GM21423 (cell line): ENCODE data around the gene TMEM273.

Source experiments
- ATAC-seq: cut with Tn5 transposase; IDR thresholded peaks from one replicate; pipeline ENCODE4 v1.9.1; 2021; ENCODE audit warnings: mild to moderate bottlenecking, moderate library complexity; ENCODE audit not compliant: unreplicated experiment

The TMEM273 gene

GRCh38 chr10:49187950-49188761, at the start of gene TMEM273:
TSS of gene TMEM273 (minus strand) at chr10:49188391. CDS start at chr10:49188336, 55 bp downstream.
- peak; percentile 72 for ATAC-seq

- ATAC-seq, result no peak
These were observed 49.8 kb upstream of the TMEM273 start for GRCh38 chr10:49237985-49238384.

- ATAC-seq, result no peak
These were observed 47.2 kb upstream of the TMEM273 start for GRCh38 chr10:49235392-49235791.

- ATAC-seq, result no peak
These were observed 43.1 kb upstream of the TMEM273 start for GRCh38 chr10:49231086-49231820.

GRCh38 chr10:49230004-49230403, 41.8 kb upstream of the TMEM273 start:
- ATAC-seq, result no peak

GRCh38 chr10:49228677-49229076, 40.5 kb upstream of the TMEM273 start:
- no peak for ATAC-seq

- ATAC-seq, result no peak
These were observed 39.2 kb upstream of the TMEM273 start for GRCh38 chr10:49227406-49227805.

- ATAC-seq, result no peak
These were observed 38.4 kb upstream of the TMEM273 start for GRCh38 chr10:49226594-49226993.

- no peak for ATAC-seq
These were observed 37.2 kb upstream of the TMEM273 start for GRCh38 chr10:49225218-49225876.

GRCh38 chr10:49223205-49223604, 35.0 kb upstream of the TMEM273 start:
- ATAC-seq, result no peak

GRCh38 chr10:49222170-49222569, 34.0 kb upstream of the TMEM273 start:
- no peak for ATAC-seq

- ATAC-seq, result no peak
These were observed 32.5 kb upstream of the TMEM273 start for GRCh38 chr10:49220679-49221078.

GRCh38 chr10:49220031-49220430, 31.8 kb upstream of the TMEM273 start:
- ATAC-seq, result no peak

GRCh38 chr10:49219248-49219647, 31.1 kb upstream of the TMEM273 start:
- ATAC-seq, result no peak

GRCh38 chr10:49218480-49218879, 30.3 kb upstream of the TMEM273 start:
- ATAC-seq, result no peak

- ATAC-seq, result no peak
These were observed 29.5 kb upstream of the TMEM273 start for GRCh38 chr10:49217645-49218044.

GRCh38 chr10:49213211-49213610, 25.0 kb upstream of the TMEM273 start:
- no peak for ATAC-seq

GRCh38 chr10:49212783-49213182, 24.6 kb upstream of the TMEM273 start:
- no peak for ATAC-seq

- ATAC-seq, result no peak
These were observed 23.9 kb upstream of the TMEM273 start for GRCh38 chr10:49212076-49212475.

GRCh38 chr10:49208996-49209395, 20.8 kb upstream of the TMEM273 start:
- ATAC-seq, result no peak

GRCh38 chr10:49207936-49208487, 19.8 kb upstream of the TMEM273 start:
- ATAC-seq, result no peak
